SKM-1 (cell line): Measurements from ENCODE around the gene GAK.
"Not testable (repeated sequence)": the region's sequence is repeated elsewhere in the genome, so short reads cannot be mapped to it uniquely, and the experiment has no call there.

Source experiments
- DNase-seq: peaks from one replicate; lab custom pipeline; 2025; ENCODE audit not compliant: unreplicated experiment; lab: John Stamatoyannopoulos, UW

Gene GAK

GRCh38 chr4:929096-929765 lies 2.9 kb downstream of the GAK start:
- no peak for DNase-seq

GRCh38 chr4:927566-927965 lies 4.5 kb downstream of the GAK start:
- DNase-seq = not testable (repeated sequence)

DNA sequence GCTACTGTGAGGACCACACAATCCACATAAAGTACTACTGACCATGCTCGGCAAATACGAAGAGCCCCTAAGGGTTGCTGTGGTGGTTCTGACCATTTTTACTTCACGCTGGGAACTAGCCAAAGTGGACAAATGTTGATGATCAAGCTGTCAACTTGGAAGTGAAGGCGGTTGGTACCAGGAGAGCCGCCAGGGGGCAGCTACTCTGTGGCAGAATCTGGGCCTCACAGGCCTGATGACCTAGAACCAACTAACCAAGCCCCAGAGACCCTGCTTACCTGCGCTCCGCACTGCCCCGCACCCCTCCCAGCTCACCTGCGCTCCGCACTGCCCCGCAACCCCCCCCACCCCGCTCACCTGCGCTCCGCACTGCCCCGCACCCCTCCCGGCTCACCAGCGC lies 5.6 kb downstream of the GAK start:
- no peak for DNase-seq

- DNase-seq = no peak
Observed at GRCh38 chr4:925771-926500, 6.2 kb downstream of the GAK start.

GRCh38 chr4:925171-925570 lies 6.9 kb downstream of the GAK start:
- no peak for DNase-seq

DNA sequence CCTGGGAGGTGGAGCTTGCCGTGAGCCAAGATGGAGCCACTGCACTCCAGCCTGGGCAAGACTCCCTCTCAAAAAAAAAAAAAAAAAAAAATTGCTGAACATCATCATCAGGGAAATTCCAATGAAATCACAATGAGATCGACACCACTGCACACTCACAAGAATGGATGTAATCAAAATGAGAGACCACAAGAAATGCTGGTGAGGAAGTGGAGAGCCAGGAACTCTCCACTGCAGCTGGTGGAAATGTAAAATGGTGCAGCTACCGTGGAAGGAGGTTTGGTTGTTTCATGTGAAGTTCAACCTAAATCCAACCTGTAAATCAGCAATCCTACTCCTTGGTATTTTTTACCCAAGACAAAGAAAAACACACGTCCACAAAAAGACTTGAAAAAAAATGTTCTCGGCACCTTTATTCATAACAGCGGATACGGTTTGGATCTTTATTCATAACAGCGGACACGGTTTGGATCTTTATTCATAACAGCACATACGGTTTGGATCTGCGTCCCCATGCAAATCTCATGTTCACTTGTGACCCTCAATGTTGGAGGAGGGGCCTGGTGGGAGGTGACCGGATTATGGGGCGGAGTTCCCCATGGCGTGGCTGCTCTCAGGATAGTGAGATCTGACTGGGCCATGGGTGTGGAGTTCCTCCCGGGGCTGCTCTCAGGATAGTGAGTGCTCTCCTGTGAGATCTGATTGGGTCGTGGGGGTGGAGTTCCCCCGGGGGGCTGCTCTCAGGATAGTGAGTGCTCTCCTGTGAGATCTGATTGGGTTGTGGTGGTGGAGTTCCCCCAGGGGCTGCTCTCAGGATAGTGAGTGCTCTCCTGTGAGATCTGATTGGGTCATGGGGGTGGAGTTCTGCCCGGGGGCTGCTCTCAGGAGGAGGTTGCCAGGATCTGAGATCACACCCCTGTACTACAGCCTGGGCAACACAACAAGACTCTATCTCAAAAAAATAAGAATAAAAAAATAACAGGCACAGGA lies 7.7 kb downstream of the GAK start:
- DNase-seq = no peak

GRCh38 chr4:921830-922331 lies 10.2 kb downstream of the GAK start:
- no peak for DNase-seq

DNA sequence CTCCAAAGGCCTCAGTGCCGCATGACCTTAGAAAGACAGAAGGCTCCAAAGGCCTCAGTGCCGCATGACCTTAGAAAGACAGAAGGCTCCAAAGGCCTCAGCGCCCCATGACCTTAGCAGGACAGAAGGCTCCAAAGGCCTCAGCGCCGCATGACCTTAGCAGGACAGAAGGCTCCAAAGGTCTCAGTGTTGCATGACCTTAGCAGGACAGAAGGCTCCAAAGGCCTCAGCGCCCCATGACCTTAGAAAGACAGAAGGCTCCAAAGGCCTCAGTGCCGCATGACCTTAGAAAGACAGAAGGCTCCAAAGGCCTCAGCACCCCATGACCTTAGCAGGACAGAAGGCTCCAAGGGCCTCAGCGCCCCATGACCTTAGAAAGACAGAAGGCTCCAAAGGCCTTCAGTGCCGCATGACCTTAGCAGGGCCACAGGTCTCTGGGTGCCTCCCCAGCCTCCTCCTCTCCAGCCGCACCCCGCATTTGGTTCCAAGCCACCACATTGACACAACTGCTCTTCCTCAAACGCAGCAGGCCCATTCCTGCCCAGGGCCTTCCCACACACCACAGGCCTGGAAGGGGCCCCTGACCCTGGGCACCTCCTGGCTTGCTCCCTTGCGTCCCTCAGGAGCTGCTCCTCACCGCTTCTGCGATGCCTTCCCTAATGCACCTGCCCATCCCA lies 13.0 kb downstream of the GAK start:
- DNase-seq = not testable (repeated sequence)

- DNase-seq = not testable (repeated sequence)
Observed at GRCh38 chr4:918591-918990, 13.5 kb downstream of the GAK start.

DNA sequence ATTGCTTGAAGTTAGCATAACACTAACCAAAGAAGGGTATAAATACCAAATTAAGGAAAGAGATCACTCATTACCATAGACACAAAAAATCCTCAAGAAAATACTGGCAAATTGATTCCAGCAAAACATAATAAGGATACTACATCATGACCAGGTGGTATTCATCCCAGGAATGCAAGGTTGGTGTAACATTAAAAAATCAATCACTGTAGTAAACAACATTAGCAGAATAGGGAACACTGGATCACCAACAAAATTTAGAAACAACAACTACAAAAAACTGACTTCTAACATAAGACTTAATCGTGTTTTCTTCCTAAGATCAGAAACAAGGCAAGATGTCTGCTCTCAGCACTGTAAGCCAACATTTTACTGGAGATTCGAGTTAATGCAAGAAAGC lies 14.1 kb downstream of the GAK start:
- DNase-seq = no peak

GRCh38 chr4:917466-917865 lies 14.7 kb downstream of the GAK start:
- no peak for DNase-seq

- peak; percentile 34 for DNase-seq
Observed at GRCh38 chr4:915595-915994, 16.5 kb downstream of the GAK start.

GRCh38 chr4:915041-915474 lies 17.1 kb downstream of the GAK start:
- peak; percentile 29 for DNase-seq

DNA sequence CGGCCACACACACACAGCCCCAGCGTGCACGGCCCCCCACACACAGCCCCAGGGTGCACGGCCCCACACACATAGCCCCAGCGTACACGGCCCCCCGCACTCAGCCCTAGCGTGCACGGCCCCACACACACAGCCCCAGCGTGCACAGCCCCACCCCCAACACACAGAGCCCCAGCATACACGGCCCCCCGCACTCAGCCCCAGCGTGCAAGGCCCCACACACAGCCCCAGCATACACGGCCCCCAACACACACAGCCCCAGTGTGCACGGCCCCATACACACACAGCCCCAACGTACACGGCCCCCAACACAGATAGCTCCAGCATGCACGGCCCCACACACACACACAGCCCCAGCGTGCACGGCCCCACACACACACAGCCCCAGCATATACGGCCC lies 17.6 kb downstream of the GAK start:
- no peak for DNase-seq

- no peak for DNase-seq
Observed at GRCh38 chr4:913280-913618, 18.9 kb downstream of the GAK start.

DNA sequence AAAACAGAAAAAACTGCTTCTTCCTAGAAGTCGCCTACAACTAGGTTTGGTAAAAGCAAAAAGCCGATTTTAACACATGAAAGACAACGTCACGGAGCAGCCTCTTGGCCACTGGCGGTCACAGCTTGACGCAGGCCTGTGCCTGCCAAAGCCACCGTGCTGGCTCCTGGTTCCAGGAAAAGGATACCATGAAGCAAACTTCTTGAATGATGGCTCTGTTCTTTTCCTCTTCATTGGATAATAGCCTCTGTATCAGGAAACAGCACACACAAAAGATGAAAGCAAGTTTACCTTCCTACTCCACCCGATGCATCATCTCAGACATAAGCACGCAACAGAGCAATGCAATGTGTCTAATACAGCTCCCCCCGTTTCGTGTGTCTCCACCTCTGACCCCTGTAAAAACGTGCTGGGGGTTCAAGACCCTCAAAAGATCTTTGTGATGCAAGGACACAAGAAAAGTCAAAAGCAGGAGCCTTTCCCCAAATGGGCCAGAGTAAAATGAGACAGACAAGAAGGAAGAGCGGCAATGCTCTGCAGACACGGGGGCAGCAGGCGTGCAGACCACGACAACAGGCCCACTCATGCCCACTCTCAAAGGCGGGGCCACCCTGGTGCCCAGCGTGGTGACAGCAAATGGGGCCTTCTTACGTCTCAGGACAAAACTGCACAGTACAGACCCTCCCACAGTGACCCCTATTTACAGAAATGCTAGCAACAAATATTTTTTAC lies 19.4 kb downstream of the GAK start:
- no peak for DNase-seq

DNA sequence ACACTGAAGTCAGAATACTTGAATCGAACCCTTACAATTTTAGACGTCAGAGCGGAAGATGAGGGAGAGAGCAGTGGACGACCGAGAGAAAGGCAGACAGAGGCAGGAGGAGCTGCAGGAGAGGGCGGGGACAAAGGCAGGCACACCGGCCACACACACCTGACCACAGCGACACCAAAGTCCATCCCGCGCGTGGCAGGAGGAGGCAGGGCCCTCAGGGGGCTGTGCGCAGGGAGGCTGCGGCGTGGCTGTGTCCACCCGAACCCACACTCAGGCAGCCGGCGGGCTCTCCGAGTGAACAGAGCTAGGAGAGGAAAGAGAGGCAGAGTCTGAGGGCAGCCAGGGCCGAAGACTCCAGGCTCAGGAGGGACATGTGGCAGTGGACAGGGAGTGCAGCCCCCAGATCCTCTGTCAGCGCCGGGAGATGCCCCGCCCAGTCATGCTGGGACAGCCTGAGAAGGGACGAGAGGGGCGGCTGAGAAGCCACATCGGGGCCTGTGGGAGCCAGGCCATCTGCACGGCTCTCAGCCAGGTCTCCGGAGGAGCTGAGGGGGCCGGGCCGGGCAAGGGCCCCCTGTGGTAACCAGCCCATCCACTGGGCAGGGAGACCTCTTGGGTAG lies 20.1 kb downstream of the GAK start:
- no peak for DNase-seq

- no peak for DNase-seq
Observed at GRCh38 chr4:911221-911751, 20.8 kb downstream of the GAK start.

DNA sequence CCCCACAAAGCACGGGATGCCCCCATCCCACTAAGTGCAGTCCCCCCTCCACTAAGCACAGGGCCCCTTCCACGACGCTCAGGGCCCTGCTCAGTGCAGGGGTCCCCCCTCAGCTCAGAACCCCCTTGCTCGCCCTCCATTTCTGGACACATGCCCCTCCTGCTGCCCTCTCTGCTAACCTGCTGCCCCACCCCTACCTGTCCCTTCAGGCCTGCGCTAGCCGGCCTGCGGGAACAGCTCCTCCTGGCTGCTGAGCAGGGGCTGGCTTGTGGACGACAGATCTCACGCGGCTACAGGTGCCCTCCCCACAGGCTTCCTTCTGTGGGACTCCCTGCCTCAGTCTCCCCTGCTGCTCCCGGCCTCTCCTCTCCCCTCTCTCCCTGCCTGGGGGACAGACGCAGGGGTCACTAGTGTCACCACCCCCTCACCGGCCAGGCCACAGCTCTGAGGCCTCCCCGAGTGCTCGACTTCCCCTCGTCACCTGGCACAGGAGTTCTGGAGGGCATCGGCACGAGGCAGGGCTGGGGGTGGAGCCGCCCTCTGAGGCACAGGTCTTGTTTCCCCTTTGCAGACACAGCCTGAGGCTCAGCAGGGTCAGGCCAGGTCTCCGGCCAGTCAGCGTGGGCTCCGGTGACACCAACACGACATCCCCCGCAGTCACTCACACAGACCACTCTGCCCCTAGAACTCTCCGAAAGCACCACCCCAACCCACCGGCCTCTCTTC lies 21.6 kb downstream of the GAK start:
- DNase-seq = no peak
